Measurements from ENCODE around the gene RMDN3.

The RMDN3 gene

GRCh38 chr15:40771242-40771641 is 16.2 kb upstream of the RMDN3 start:
- DNase-seq, result no peak

- DNase-seq, result no peak
Observed at GRCh38 chr15:40770147-40770721, 15.2 kb upstream of the RMDN3 start.

GRCh38 chr15:40769274-40770146 is 14.5 kb upstream of the RMDN3 start, which contains the start of gene C15orf62:
C15orf62 (plus strand) TSS chr15:40769980; CDS start chr15:40770496, 516 bp downstream.
- DNase-seq, result peak; percentile 53

GRCh38 chr15:40768521-40769273 is 13.6 kb upstream of the RMDN3 start:
- no peak for DNase-seq

GRCh38 chr15:40767838-40768500 is 12.9 kb upstream of the RMDN3 start:
- no peak for DNase-seq

- DNase-seq, result no peak
Observed at GRCh38 chr15:40766906-40767837, 12.1 kb upstream of the RMDN3 start.

- DNase-seq, result no peak
Observed at GRCh38 chr15:40766194-40766815, 11.3 kb upstream of the RMDN3 start.

- DNase-seq, result no peak
Observed at GRCh38 chr15:40764629-40765103, 9.6 kb upstream of the RMDN3 start.

- no peak for DNase-seq
Observed at GRCh38 chr15:40763801-40764628, 9.0 kb upstream of the RMDN3 start, which contains the start of gene GCHFR. GCHFR (plus strand) TSS chr15:40764068; CDS start chr15:40764181, 113 bp downstream.

GRCh38 chr15:40762919-40763800 is 8.1 kb upstream of the RMDN3 start:
- no peak for DNase-seq

- DNase-seq, result no peak
Observed at GRCh38 chr15:40759961-40760360, 4.9 kb upstream of the RMDN3 start.

- no peak for DNase-seq
Observed at GRCh38 chr15:40756938-40757337, 1.9 kb upstream of the RMDN3 start.

- no peak for DNase-seq
Observed at GRCh38 chr15:40755812-40756208, 756 bp upstream of the RMDN3 start.

GRCh38 chr15:40754574-40754882 is 526 bp downstream of the RMDN3 start:
- DNase-seq, result no peak

- DNase-seq, result no peak
Observed at GRCh38 chr15:40751745-40752144, 3.3 kb downstream of the RMDN3 start.

GRCh38 chr15:40750885-40751284 is 4.2 kb downstream of the RMDN3 start:
- DNase-seq, result no peak

GRCh38 chr15:40749151-40749630 is 5.9 kb downstream of the RMDN3 start:
- DNase-seq, result no peak

GRCh38 chr15:40747685-40748631 is 7.1 kb downstream of the RMDN3 start:
- DNase-seq, result no peak
